ENCODE results near the gene DPYD.

DNA sequence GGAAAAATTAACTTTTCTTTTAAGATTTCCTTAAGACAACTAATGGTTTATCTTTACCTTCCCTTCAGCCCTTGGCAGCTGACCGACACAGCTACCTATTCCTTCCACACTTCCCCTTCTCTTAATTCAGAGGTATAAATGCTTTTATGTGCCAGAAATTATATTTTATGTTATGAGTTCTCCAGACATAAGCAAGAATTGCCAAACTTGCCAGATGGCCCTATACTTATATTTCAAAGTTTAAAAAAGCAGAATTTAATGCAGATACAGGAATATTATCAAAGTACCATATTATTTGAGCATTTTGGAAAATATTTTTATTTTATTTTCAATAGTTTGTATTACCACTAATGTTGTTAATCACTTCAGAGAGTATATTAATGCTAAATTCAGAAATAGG, 754.2 kb downstream of the DPYD start:
- TF ChIP-seq CTCF (IDR thresholded peaks at IDR 0.05) (no peak), CBFB (CRISPR knock-in tag; IDR thresholded peaks at IDR 0.05; ENCODE audit: low read depth) (no peak), JUN (CRISPR knock-in tag; IDR thresholded peaks at IDR 0.05) (no peak), IRF2 (CRISPR knock-in tag; IDR thresholded peaks at IDR 0.05; ENCODE audit: borderline replicate concordance, low read depth) (no peak), MAX (CRISPR knock-in tag; IDR thresholded peaks at IDR 0.05) (no peak), ZNF121 (CRISPR knock-in tag; IDR thresholded peaks at IDR 0.05) (no peak), ESRRA (CRISPR knock-in tag; IDR thresholded peaks at IDR 0.05; ENCODE audit: borderline replicate concordance) (no peak), CREB1 (CRISPR knock-in tag; IDR thresholded peaks at IDR 0.05) (no peak), EMX1 (CRISPR knock-in tag; IDR thresholded peaks at IDR 0.05) (no peak), FOXJ3 (CRISPR knock-in tag; IDR thresholded peaks at IDR 0.05; ENCODE audit: borderline replicate concordance) (no peak), TCF7 (CRISPR knock-in tag; IDR thresholded peaks at IDR 0.05; ENCODE audit: low read depth) (no peak), ZNF138 (CRISPR knock-in tag; conservative IDR thresholded peaks at IDR 0.05) (no peak)
- TF ChIP-seq, protein P1, sequence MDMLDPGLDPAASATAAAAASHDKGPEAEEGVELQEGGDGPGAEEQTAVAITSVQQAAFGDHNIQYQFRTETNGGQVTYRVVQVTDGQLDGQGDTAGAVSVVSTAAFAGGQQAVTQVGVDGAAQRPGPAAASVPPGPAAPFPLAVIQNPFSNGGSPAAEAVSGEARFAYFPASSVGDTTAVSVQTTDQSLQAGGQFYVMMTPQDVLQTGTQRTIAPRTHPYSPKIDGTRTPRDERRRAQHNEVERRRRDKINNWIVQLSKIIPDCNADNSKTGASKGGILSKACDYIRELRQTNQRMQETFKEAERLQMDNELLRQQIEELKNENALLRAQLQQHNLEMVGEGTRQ (CRISPR knock-in tag; IDR thresholded peaks at IDR 0.05), result no peak

Measured in WTC11 (cell line).